Measurements from ENCODE around the gene TTC36.

Gene TTC36

DNA sequence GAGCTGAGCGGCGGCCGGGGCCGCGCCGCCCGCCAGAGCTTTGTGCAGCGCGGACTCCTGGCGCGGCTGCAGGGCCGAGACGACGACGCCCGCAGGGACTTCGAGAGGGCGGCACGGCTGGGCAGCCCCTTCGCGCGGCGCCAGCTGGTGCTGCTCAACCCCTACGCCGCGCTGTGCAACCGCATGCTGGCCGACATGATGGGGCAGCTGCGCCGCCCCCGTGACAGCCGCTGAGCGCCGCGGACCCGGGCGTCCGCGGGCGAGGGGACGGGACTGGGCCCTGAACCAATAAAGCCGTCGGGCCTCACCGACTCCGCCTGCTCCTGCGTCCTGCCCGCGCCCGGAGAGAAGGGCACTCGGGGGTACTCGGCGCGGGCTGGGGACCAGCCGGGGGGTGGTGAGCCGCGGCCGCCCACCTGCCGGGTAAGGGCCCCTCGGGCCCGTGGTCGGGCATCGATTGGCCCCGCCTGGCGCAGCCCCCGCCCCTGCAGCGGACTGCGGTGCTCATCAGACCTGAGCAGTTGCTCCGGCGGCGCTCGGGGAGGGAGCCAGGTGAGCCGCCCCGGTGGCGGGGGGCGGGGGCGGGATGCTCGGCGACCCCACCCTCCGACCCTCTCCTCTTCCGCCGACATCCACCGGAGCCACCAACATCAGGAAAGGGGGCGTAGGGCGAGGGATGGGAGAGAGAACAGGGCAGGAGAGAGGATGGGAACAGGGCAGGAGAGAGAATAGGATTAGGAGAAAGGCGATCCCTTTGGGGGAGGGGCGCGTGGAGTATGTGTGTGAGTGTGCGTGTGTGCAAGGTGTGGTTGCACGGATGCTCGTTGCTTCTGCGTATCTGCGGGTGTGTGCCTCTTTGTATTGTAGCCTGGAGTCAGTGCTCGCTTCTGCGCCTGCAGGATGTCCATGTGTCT lies 3.7 kb downstream of the TTC36 start, which contains the start of gene TMEM25 (continued):
- TF ChIP-seq, protein P1, sequence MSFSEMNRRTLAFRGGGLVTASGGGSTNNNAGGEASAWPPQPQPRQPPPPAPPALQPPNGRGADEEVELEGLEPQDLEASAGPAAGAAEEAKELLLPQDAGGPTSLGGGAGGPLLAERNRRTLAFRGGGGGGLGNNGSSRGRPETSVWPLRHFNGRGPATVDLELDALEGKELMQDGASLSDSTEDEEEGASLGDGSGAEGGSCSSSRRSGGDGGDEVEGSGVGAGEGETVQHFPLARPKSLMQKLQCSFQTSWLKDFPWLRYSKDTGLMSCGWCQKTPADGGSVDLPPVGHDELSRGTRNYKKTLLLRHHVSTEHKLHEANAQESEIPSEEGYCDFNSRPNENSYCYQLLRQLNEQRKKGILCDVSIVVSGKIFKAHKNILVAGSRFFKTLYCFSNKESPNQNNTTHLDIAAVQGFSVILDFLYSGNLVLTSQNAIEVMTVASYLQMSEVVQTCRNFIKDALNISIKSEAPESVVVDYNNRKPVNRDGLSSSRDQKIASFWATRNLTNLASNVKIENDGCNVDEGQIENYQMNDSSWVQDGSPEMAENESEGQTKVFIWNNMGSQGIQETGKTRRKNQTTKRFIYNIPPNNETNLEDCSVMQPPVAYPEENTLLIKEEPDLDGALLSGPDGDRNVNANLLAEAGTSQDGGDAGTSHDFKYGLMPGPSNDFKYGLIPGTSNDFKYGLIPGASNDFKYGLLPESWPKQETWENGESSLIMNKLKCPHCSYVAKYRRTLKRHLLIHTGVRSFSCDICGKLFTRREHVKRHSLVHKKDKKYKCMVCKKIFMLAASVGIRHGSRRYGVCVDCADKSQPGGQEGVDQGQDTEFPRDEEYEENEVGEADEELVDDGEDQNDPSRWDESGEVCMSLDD (tag by site-specific recombination; IDR thresholded peaks at IDR 0.05): no peak; the same call in 1 of the 2 replicates
- no peak; the same call in 1 of the 2 replicates for TF ChIP-seq ZNF423 (tag by site-specific recombination; IDR thresholded peaks at IDR 0.05)
- TF ChIP-seq, protein P2, sequence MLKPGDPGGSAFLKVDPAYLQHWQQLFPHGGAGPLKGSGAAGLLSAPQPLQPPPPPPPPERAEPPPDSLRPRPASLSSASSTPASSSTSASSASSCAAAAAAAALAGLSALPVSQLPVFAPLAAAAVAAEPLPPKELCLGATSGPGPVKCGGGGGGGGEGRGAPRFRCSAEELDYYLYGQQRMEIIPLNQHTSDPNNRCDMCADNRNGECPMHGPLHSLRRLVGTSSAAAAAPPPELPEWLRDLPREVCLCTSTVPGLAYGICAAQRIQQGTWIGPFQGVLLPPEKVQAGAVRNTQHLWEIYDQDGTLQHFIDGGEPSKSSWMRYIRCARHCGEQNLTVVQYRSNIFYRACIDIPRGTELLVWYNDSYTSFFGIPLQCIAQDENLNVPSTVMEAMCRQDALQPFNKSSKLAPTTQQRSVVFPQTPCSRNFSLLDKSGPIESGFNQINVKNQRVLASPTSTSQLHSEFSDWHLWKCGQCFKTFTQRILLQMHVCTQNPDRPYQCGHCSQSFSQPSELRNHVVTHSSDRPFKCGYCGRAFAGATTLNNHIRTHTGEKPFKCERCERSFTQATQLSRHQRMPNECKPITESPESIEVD (tag by site-specific recombination; IDR thresholded peaks at IDR 0.05): no peak
- no peak; the same call in 1 of the 2 replicates for TF ChIP-seq ZNF629 (tag by site-specific recombination; IDR thresholded peaks at IDR 0.05)
- TF ChIP-seq ZBTB17 (tag by site-specific recombination; IDR thresholded peaks at IDR 0.05): peak; percentile 99
- TF ChIP-seq, protein P3, sequence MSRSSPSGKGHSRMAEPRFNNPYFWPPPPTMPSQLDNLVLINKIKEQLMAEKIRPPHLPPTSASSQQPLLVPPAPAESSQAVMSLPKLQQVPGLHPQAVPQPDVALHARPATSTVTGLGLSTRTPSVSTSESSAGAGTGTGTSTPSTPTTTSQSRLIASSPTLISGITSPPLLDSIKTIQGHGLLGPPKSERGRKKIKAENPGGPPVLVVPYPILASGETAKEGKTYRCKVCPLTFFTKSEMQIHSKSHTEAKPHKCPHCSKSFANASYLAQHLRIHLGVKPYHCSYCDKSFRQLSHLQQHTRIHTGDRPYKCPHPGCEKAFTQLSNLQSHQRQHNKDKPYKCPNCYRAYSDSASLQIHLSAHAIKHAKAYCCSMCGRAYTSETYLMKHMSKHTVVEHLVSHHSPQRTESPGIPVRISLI (tag by site-specific recombination; IDR thresholded peaks at IDR 0.05): no peak
- no peak for TF ChIP-seq ZNF473 (tag by site-specific recombination; IDR thresholded peaks at IDR 0.05)
- no peak for TF ChIP-seq ZFP41 (tag by site-specific recombination; IDR thresholded peaks at IDR 0.05; ENCODE audit: borderline replicate concordance)
- TF ChIP-seq YY2 (tag by site-specific recombination; IDR thresholded peaks at IDR 0.05): no peak; the same call in 1 of the 2 replicates
- TF ChIP-seq, protein P4, sequence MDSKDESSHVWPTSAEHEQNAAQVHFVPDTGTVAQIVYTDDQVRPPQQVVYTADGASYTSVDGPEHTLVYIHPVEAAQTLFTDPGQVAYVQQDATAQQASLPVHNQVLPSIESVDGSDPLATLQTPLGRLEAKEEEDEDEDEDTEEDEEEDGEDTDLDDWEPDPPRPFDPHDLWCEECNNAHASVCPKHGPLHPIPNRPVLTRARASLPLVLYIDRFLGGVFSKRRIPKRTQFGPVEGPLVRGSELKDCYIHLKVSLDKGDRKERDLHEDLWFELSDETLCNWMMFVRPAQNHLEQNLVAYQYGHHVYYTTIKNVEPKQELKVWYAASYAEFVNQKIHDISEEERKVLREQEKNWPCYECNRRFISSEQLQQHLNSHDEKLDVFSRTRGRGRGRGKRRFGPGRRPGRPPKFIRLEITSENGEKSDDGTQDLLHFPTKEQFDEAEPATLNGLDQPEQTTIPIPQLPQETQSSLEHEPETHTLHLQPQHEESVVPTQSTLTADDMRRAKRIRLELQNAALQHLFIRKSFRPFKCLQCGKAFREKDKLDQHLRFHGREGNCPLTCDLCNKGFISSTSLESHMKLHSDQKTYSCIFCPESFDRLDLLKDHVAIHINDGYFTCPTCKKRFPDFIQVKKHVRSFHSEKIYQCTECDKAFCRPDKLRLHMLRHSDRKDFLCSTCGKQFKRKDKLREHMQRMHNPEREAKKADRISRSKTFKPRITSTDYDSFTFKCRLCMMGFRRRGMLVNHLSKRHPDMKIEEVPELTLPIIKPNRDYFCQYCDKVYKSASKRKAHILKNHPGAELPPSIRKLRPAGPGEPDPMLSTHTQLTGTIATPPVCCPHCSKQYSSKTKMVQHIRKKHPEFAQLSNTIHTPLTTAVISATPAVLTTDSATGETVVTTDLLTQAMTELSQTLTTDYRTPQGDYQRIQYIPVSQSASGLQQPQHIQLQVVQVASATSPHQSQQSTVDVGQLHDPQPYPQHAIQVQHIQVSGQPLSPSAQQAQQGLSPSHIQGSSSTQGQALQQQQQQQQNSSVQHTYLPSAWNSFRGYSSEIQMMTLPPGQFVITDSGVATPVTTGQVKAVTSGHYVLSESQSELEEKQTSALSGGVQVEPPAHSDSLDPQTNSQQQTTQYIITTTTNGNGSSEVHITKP (tag by site-specific recombination; IDR thresholded peaks at IDR 0.05): peak; percentile 61
- TF ChIP-seq, protein P5, sequence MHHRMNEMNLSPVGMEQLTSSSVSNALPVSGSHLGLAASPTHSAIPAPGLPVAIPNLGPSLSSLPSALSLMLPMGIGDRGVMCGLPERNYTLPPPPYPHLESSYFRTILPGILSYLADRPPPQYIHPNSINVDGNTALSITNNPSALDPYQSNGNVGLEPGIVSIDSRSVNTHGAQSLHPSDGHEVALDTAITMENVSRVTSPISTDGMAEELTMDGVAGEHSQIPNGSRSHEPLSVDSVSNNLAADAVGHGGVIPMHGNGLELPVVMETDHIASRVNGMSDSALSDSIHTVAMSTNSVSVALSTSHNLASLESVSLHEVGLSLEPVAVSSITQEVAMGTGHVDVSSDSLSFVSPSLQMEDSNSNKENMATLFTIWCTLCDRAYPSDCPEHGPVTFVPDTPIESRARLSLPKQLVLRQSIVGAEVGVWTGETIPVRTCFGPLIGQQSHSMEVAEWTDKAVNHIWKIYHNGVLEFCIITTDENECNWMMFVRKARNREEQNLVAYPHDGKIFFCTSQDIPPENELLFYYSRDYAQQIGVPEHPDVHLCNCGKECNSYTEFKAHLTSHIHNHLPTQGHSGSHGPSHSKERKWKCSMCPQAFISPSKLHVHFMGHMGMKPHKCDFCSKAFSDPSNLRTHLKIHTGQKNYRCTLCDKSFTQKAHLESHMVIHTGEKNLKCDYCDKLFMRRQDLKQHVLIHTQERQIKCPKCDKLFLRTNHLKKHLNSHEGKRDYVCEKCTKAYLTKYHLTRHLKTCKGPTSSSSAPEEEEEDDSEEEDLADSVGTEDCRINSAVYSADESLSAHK (tag by site-specific recombination; IDR thresholded peaks at IDR 0.05): no peak
- peak; percentile 69 for TF ChIP-seq ZBTB20 (tag by site-specific recombination; IDR thresholded peaks at IDR 0.05)
- no peak for TF ChIP-seq ZNF302 (tag by site-specific recombination; IDR thresholded peaks at IDR 0.05; ENCODE audit: low read depth)
- peak; percentile 68 for TF ChIP-seq ZNF341 (tag by site-specific recombination; IDR thresholded peaks at IDR 0.05; ENCODE audit: low read depth)
- no peak for TF ChIP-seq ZNF658 (tag by site-specific recombination; IDR thresholded peaks at IDR 0.05)
- no peak for TF ChIP-seq ZSCAN16 (tag by site-specific recombination; IDR thresholded peaks at IDR 0.05)
- no peak for TF ChIP-seq ZFP37 (tag by site-specific recombination; IDR thresholded peaks at IDR 0.05)
- TF ChIP-seq ZNF837 (tag by site-specific recombination; IDR thresholded peaks at IDR 0.05): no peak
- 0 out of 2 replicates have a peak, but pooled peaks have one; percentile 34 for TF ChIP-seq ZNF596 (tag by site-specific recombination; IDR thresholded peaks at IDR 0.05)
- TF ChIP-seq, protein P6, sequence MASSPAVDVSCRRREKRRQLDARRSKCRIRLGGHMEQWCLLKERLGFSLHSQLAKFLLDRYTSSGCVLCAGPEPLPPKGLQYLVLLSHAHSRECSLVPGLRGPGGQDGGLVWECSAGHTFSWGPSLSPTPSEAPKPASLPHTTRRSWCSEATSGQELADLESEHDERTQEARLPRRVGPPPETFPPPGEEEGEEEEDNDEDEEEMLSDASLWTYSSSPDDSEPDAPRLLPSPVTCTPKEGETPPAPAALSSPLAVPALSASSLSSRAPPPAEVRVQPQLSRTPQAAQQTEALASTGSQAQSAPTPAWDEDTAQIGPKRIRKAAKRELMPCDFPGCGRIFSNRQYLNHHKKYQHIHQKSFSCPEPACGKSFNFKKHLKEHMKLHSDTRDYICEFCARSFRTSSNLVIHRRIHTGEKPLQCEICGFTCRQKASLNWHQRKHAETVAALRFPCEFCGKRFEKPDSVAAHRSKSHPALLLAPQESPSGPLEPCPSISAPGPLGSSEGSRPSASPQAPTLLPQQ (tag by site-specific recombination; IDR thresholded peaks at IDR 0.05): peak; percentile 51
- no peak for TF ChIP-seq ZNF585B (tag by site-specific recombination; IDR thresholded peaks at IDR 0.05)
- TF ChIP-seq, protein P7, sequence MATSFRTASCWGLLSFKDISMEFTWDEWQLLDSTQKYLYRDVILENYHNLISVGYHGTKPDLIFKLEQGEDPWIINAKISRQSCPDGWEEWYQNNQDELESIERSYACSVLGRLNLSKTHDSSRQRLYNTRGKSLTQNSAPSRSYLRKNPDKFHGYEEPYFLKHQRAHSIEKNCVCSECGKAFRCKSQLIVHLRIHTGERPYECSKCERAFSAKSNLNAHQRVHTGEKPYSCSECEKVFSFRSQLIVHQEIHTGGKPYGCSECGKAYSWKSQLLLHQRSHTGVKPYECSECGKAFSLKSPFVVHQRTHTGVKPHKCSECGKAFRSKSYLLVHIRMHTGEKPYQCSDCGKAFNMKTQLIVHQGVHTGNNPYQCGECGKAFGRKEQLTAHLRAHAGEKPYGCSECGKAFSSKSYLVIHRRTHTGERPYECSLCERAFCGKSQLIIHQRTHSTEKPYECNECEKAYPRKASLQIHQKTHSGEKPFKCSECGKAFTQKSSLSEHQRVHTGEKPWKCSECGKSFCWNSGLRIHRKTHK (tag by site-specific recombination; IDR thresholded peaks at IDR 0.05): no peak
